K562 (cell line): ENCODE measurements around the gene DNAI7.

Source experiments
- BCL6 ChIP-seq: fragments of 250-450 bp; sonication (Bioruptor Pico); IDR thresholded peaks from 2 replicates; pipeline ENCODE4 v1.4.0; 2020
- COPS2 ChIP-seq: fragments of 450-650 bp; conservative IDR thresholded peaks from 2 replicates; pipeline ENCODE4 v1.6.1; 2016; ENCODE audit warnings: mild to moderate bottlenecking, moderate library complexity
- EZH2 ChIP-seq: IDR thresholded peaks from 2 replicates; pipeline ENCODE4 v1.6.1; 2012; ENCODE audit warnings: low read depth, mild to moderate bottlenecking, inconsistent platforms, low read length, borderline replicate concordance
- FOXP1 ChIP-seq: sonication (generic); formaldehyde crosslinking; IDR thresholded peaks from 2 replicates; pipeline ENCODE4 v1.8.0; 2022; ENCODE audit warnings: mild to moderate bottlenecking, missing genetic modification reagents
- HNRNPUL1 ChIP-seq: fragments of 200-400 bp; formaldehyde crosslinking; IDR thresholded peaks from 2 replicates; pipeline ENCODE4 v1.6.1; 2017; ENCODE audit warnings: low read length
- MTA3 ChIP-seq: fragments of 450-650 bp; formaldehyde crosslinking; IDR thresholded peaks from 2 replicates; pipeline ENCODE4 v1.6.1; 2017; ENCODE audit warnings: mild to moderate bottlenecking, borderline replicate concordance
- NR2C2 ChIP-seq, 2 experiments: fragments of 200-800 bp in 1 of 2; sonication (Bioruptor generic) in 1 of 2; sonication (generic) in 1 of 2; formaldehyde crosslinking in 1 of 2; IDR thresholded peaks; 2 replicates each; pipeline versions ENCODE4 v1.6.1 to v1.8.0; 2016 to 2022; ENCODE audit warnings: mild to moderate bottlenecking in 1 of 2, missing compliant biosample characterization in 1 of 2, missing genetic modification characterization in 1 of 2, missing genetic modification reagents in 1 of 2
- PTTG1 ChIP-seq: fragments of 450-650 bp; IDR thresholded peaks from 2 replicates; pipeline ENCODE4 v1.6.1; 2016; ENCODE audit warnings: low read depth, mild to moderate bottlenecking, missing genetic modification characterization, missing compliant biosample characterization
- SIN3A ChIP-seq, 2 experiments: fragments of 150-350 bp in 1 of 2; IDR thresholded peaks; 2 replicates each; pipeline ENCODE4 v1.6.1; 2011 to 2016; ENCODE audit warnings: borderline replicate concordance in 2 of 2, low read depth in 2 of 2, low read length in 2 of 2, mild to moderate bottlenecking in 2 of 2, moderate library complexity in 2 of 2; ENCODE audit not compliant: control insufficient read depth in 1 of 2
- SMC3 ChIP-seq: conservative IDR thresholded peaks from 2 replicates; pipeline ENCODE4 v1.6.1; 2011; ENCODE audit warnings: low read depth, low read length, improper control_type of control experiment; ENCODE audit not compliant: insufficient read depth
- TRIM28 ChIP-seq: fragments of 450-650 bp; IDR thresholded peaks from 2 replicates; pipeline ENCODE4 v1.6.1; 2017
- ZNF354B ChIP-seq: fragments of 250-450 bp; sonication (Bioruptor Pico); IDR thresholded peaks from 2 replicates; pipeline ENCODE4 v1.4.0; 2020
- TF ChIP-seq, protein P1 (sequence below), 3 experiments: IDR thresholded peaks in 2 of 3; conservative IDR thresholded peaks in 1 of 3; 2 replicates each; pipeline ENCODE4 v1.5.1; 2011 to 2012; ENCODE audit warnings: low read length in 3 of 3, mild to moderate bottlenecking in 3 of 3, control low read depth in 2 of 3, improper control_type of control experiment in 1 of 3, inconsistent platforms in 1 of 3, low read depth in 1 of 3, mixed read lengths in 1 of 3, moderate library complexity in 1 of 3; ENCODE audit not compliant: insufficient read depth in 2 of 3

- TF ChIP-seq, protein P1, sequence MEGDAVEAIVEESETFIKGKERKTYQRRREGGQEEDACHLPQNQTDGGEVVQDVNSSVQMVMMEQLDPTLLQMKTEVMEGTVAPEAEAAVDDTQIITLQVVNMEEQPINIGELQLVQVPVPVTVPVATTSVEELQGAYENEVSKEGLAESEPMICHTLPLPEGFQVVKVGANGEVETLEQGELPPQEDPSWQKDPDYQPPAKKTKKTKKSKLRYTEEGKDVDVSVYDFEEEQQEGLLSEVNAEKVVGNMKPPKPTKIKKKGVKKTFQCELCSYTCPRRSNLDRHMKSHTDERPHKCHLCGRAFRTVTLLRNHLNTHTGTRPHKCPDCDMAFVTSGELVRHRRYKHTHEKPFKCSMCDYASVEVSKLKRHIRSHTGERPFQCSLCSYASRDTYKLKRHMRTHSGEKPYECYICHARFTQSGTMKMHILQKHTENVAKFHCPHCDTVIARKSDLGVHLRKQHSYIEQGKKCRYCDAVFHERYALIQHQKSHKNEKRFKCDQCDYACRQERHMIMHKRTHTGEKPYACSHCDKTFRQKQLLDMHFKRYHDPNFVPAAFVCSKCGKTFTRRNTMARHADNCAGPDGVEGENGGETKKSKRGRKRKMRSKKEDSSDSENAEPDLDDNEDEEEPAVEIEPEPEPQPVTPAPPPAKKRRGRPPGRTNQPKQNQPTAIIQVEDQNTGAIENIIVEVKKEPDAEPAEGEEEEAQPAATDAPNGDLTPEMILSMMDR (IDR thresholded peaks at IDR 0.05 in 2 of 3, conservative IDR thresholded peaks at IDR 0.05 in 1 of 3; ENCODE audit: insufficient read depth in 2 of 3, low read depth in 1 of 3, low read length in 3 of 3) = no peak
- no peak for TF ChIP-seq FOXP1
- TF ChIP-seq EZH2 = no peak
- no peak for TF ChIP-seq PTTG1
- TF ChIP-seq SMC3 = no peak
- TF ChIP-seq NR2C2 (CRISPR knock-in tag; IDR thresholded peaks at IDR 0.05) = no peak
- no peak for TF ChIP-seq NR2C2 (tag; IDR thresholded peaks at IDR 0.05)
- TF ChIP-seq COPS2 = no peak
- TF ChIP-seq BCL6 (CRISPR knock-in tag) = no peak
- TF ChIP-seq HNRNPUL1 = no peak
- no peak for TF ChIP-seq TRIM28
- TF ChIP-seq ZNF354B (CRISPR knock-in tag) = no peak
- TF ChIP-seq MTA3 = no peak
- TF ChIP-seq SIN3A (IDR thresholded peaks at IDR 0.05; ENCODE audit: borderline replicate concordance in 2 of 2, control insufficient read depth in 1 of 2, low read depth in 2 of 2, low read length in 2 of 2) = no peak
Observed at GRCh38 chr12:25207411-25207810, 12.5 kb upstream of the DNAI7 start.
